NCI-H748 treated with DMSO at 0.1 percent for 48 hours (cell line): ENCODE data around the gene MT1M.

ENCODE experiments used
- DNase-seq: peaks from one replicate; lab custom pipeline; 2025; lab: John Stamatoyannopoulos, UW

Gene MT1M

DNA sequence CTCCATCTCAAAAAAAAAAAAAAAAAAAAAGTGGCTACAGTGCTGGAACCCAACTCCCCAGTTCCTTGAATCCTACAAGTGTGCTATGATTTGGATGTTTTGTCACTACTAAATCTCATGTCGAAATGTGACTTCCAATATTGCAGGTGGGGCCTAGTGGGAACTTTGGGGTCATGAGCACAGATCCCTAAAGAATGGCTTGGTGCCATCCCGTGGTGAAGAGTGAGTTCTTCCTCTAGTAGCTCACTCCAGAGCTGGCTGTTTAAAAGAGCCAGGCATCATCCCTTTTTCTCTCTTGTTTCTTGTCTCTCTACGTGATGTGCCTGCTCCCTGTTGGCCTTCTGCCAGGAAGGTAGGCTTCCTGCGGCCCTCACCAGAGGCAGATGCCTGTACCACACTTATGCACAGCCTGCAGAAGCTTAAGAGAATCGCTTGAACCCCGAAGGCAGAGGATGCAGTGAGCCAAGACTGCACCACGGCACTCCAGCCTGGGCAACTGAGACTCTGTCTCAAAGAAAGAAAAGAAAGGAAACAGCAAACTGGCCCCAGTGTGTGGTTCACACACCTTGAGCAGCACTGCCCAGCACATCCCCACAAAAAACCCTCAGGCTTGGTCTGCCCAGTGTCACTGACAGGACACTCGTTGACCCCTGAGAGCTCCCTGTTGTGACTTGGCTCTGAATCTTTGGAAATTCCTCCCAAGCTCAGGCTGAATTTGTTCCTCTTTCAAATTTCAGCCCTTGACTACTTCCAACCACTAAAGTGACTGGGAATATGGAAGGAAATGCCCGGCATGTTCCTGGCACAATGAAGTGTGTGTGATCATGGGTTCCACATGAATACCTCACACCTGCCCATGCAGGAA, 3.7 kb upstream of the MT1M start:
- no peak for DNase-seq

DNA sequence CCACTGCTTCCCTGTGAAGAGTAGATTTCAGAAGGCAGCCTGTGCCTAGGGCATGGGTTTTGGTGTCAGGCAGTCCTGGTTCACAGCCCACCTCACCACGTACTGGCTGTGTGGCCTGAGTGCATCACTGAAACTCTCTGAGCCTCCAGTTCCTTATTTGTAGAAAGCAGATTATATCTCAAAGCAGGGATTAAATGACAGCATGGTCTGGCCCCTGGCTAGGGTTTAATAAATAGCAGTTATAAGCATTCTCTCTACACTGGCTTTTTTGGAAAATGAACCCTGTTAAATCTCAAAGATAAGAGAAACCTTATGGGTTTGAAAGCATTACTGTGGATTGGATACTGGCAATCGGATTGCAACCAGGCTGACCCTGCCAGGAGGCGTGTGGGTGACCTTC, 2.9 kb upstream of the MT1M start:
- DNase-seq: no peak

DNA sequence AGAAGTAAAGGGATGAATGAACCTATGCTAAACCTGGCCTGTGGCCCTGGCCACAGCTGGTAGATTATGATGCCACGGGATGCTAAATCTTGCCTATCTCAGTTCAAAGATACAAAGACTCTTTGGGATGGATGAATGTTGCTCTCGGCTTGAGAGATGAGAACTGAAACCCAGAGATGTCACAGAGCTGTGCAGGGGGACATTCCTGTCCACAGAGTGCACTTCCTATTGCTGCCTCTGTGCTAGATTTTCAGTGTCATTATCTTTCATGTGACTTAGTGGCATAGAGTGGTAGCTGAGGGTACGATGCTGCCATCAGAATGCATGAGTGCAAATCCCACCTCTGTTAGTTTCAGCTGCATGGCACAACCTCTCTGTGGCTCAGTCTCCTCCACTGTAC, 2.3 kb upstream of the MT1M start:
- no peak for DNase-seq

DNA sequence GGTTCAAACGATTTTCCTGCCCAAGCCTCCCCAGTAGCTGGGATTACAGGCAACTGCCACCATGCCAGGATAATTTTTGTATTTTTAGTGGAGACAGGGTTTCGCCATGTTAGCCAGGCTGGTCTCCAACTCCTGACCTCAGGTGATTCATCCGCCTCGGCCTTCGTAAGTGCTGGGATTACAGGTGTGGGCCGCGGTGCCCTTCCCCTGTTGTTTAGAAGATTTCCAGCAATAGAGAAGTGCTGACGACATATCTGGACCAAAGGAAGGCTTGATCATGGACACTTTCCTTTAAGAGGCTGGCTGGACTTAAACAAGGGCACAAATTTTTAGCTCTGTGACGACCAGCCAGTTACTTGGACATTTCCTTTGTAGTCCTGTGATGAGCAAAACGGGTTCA, 1.3 kb upstream of the MT1M start:
- DNase-seq: no peak

DNA sequence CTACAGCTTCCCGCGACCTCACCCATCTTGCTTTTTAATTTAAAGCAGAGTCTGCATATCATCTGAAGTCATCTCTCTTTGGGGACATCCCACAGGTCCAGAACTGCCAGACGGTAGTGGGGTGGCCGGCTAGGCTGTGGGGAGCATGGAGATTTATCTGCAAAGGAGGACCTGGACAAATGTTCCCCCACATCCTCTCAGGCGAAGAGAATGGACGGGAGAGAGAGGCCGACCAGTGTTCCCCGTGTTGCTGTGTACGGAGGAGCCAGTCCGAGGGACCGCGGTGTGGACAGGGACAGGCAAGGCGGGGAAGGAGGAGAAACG, 665 bp upstream of the MT1M start:
- no peak for DNase-seq

DNA sequence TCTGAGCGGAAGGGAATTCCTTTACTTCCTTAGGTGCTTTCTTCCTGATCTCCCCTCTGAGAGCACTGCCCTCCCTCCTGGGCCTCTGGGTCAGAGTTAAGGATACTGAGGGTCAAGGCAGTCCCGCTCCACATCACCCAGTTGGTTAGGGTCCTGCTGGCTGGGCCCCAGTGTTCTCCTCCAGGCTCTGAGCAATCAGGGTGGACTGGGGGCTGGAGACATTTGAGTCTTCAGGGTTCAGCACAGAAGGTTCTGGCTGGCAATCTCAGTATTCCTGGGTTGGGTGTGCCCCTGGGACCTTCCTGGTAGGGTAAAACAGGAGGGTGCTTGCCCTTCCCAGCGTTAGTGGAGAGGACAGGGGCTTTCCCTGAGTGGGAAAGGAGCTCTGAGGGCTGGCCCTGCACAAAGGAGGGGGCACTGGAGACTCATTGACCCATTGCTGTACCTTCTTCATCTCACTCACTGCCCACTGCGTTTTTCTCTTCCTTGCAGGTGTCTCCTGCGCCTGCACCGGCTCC, 448 bp downstream of the MT1M start:
- DNase-seq: no peak

DNA sequence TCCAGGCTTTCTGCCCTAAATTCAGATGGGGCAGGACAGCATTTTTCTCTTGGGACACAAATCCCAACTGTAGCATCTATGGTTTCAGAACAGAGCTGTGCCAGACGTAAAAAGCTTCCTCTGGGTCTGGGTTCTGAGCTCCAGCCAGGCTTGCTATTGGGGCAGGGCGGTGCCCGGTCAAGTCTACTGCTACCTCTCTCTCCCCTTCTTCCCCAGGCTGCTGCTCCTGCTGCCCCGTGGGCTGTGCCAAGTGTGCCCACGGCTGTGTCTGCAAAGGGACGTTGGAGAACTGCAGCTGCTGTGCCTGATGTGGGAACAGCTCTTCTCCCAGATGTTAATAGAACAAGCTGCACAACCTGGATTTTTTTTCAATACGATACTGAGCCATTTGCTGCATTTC, 1.1 kb downstream of the MT1M start:
- DNase-seq: no peak

DNA sequence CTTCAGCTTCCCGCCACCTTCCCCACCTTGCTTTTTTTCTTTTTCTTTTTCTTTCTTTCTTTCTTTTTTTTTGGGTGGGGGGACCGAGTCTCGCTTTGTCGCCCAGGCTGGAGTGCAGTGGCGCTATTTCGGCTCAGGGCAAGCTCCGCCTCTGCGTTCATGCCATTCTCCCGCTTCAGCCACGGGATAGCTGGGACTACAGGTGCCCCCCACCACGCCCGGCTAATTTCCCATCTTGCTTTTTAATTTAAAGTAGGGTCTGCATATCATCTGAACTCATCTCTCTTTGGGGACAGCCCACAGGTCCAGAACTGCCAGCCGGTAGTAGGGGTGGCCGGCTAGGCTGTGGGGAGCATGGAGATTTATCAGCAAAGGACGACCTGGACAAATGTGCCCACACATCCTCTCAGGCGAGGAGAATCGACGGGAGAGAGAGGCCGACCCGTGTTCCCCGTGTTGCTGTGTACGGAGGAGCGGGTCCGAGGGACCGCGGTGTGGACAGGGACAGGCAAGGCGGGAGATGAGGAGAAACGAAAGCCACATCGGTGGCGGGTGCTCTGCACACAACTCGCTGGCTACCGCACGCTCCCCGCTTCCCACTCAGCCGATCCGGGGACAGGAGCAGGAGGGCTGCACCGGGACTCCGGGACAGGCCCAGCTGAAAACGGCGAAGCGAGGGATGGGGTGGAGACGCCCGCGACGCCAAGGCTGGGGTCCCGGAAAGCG, 2.4 kb downstream of the MT1M start:
- no peak for DNase-seq

DNA sequence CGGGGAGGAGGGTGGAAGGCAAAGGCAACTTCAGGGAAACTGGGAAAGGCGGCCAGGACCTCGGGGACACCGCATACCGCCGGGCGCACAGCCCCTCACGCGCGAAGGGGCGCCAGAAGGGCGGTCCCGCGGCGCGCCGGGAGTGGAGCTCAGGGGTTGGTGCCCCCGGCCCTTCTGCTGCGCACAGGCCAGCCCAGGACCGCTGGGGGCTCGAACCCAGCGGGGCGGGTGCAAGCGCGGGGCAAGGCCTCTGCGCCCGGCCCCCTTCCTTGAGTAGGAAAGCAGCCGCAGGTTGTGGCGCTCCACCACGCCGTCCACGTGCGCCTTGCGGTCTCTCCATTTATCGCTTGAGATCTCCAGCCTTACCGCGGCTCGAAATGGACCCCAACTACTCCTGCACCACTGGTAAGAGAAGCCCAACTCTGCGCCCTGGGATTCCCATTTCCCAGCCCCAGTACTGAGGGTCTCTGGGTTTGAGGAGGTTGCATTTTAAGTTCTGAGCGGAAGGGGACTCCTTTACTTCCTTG, 3.0 kb downstream of the MT1M start:
- no peak for DNase-seq

DNA sequence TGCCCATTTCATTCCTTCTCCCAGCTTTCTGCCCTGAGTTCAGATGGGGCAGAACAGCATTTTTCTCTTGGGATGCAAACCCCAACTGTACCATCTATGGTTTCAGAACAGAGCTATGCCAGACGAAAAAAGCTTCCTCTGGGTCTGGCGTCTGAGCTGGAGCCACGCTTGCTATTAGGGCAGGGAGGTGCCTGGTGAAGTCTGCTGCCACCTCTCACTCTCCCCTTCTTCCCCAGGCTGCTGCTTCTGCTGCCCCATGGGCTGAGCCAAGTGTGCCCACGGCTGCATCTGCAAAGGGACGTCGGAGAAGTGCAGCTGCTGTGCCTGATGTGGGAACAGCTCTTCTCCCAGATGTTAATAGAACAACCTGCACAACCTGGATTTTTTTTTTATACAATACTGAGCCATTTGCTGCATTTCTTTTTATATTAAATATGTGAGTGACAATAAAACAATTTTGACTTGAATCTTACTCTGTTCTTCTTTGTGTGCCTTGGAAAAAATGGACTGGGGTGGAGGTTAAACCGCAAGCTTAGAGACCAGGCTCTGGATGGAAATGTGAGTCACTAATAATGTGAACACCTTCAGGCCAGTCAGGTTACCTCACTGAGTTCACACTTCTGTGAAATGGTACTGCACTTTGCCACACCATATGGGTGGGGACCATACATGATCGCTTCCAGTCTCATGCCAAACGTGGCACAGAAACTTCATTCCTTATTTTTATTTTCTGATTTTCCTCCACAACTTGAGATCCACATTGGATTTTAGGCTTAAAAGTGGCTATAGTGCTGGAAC, 4.4 kb downstream of the MT1M start:
- DNase-seq: no peak

DNA sequence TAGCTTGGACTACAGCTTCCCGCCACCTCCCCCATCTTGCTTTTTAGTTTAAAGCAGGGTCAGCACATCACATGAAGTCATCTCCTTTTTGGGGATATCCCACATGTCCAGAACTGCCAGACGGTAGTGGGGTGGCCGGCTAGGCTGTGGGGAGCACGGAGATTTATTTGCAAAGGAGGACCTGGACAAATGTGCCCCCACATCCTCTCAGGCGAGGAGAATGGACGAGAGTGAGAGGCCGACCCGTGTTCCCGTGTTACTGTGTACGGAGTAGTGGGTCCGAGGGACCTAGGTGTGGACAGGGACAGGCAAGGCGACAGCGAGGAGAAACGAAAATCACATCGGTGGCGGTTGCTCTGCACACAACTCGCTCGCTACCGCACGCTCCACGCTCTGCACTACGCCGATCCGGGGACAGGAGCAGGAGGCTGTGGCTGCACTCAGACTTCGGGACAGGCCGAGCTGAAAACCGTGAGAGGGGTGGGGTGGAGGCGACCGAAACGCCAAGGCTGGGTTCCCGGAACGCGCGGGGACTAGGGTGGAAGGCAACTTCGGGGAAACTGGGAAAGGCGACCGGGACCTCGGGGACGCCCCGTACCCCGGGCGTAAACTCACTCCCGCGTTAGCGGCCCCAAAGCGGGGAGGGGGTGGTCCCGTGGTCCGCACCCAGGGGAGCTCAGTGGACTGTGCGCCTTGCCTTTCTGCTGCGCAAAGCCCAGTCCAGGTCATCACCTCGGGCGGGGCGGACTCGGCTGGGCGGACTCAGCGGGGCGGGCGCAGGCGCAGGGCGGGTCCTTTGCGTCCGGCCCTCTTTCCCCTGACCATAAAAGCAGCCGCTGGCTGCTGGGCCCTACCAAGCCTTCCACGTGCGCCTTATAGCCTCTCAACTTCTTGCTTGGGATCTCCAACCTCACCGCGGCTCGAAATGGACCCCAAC, 5.6 kb downstream of the MT1M start, which contains the start of gene MT1A:
Gene MT1A, plus strand, starts transcription at position 853 of the 937 bp plus-strand sequence. Its CDS starts 73 bp downstream, at position 926.
- no peak for DNase-seq

DNA sequence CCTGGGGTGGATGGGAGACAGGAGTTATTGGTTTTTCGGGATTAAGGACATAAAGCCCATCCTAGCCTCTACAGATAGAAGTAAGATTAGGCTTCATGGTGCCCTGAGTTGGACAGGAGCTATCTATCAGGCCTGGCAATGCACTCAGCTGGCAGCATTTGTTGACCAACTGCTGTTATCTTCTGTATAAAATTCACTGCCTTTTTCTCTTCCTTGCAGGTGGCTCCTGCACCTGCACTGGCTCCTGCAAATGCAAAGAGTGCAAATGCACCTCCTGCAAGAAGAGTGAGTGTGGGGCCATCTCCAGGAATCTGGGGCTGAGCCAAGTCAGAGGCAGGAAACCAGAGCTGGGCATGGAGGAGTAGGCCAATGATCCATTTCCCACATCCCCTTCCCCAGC, 6.6 kb downstream of the MT1M start:
- DNase-seq: no peak

DNA sequence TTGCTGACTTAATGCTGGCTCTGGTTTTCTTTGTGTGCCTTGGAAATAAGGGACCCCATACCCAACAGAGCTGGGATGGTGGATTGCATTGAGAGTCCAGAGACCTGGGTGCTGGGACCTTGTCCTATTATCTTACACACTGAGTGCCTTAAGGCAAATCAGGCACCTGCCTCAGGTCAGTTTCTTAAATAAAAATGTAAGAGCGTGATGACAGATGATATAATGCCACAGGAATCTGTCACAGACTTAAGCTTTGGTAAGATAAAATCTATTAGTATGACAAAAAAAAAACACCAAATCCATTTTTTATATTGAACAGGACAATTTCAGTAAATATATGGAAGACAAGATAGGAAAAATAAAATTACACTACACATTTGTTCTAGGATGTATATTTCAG, 7.6 kb downstream of the MT1M start:
- no peak for DNase-seq

DNA sequence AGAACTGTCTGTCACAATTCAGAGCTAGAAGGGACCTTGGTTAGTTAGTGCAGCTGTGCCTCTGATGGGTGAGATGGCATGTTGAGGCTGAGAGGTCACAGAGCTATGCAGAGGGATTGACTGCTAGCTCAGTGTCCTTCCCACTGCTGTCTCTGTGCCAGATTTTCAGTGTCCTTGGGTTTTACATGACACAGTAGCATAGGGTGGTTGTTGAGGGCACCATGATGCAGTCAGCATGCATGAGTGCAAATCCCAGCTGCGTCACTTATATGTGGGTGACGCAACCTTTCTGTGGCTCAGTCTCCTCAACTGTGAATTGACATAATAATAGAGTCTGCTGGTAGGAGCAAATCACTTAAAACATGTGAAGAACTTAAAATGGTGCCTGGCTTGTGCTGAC, 8.7 kb downstream of the MT1M start:
- DNase-seq: no peak

DNA sequence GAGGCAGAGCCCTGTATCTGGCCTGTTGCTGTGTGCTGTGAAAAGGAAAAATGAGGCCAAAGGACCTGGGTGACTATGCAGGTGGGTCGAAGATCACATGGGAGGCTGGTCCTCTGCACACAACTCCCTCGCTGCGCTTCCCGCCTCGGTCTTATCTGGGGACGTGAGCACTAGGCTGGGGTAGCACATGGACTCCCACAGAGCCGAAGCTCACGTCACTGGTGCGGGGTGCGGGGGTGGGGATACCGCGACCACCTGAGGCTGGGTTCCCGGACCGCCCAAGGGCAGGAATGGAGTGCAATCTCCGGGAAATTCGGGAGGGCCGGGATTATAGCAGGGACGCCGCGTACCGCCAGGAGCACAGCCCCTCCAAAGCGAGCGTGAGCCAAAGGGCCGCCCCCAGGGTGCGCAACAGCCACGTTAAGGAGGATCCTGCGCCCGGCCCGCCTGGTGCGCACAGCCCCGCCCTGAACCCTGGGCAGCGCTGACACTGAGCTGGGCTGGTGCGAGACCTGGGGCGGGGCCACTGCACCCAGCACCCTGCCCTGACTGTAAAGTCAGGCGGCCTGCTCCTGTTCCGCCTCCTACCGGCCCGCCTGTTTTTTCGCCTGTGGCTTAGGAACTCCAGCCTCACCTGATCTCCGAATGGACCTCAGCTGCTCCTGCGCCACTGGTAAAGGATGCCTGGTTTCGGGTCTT, 10.8 kb downstream of the MT1M start:
- DNase-seq: no peak

DNA sequence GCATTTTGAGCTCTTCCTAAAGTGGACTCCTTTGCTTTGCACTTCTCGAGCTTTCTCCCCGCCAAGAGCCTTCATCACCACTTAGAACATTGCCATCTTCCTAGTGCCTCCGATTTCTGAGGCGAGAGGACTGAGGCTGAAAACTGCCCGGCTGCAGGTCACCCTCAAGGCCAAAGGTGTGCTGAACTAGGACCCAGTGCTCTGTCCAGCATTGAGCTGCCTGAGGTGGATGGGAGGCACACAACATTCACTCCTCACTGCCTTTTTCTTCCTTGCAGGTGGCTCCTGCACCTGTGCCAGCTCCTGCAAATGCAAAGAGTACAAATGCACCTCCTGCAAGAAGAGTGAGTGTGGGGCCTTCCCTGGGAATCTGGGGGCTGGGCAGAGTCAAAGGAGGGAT, 11.4 kb downstream of the MT1M start:
- DNase-seq: no peak

DNA sequence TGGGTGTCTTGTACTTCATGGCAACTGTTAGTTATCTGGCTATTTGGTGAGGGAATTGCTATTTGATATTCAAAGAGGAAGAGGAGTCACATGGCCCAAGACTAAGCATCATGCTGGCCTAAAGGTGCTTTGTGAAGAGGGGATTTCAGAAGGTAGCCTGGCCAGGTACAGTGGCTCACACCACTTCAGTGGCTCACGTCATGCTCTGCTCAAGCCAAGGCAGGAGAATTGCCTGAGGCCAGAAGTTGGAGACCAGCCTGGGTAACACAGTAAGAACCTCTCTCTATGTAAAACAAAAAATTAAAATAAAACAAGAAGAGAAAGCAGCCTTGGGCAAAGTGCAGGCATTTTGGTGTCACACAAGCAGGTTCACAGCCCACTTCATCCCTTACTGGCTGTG, 12.9 kb downstream of the MT1M start:
- no peak for DNase-seq

DNA sequence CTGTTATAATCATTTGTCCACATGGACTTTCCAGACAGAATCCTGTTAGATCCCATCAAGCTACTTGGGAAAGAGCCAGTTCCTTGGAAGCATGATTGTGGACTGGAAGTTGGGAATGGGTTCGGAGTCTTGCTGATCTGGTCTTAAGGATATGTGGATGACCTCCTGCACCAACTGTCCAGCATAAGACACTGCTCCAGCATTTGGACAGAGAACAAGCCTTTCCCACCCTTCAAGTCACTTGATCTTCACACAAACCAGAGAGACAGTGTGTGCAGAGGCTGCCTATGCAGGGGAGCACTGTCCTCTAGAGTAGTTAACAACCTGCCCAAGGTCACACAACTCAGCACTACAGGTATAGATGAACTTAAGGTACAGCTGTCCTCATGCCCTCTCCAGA, 13.4 kb downstream of the MT1M start:
- DNase-seq: no peak

DNA sequence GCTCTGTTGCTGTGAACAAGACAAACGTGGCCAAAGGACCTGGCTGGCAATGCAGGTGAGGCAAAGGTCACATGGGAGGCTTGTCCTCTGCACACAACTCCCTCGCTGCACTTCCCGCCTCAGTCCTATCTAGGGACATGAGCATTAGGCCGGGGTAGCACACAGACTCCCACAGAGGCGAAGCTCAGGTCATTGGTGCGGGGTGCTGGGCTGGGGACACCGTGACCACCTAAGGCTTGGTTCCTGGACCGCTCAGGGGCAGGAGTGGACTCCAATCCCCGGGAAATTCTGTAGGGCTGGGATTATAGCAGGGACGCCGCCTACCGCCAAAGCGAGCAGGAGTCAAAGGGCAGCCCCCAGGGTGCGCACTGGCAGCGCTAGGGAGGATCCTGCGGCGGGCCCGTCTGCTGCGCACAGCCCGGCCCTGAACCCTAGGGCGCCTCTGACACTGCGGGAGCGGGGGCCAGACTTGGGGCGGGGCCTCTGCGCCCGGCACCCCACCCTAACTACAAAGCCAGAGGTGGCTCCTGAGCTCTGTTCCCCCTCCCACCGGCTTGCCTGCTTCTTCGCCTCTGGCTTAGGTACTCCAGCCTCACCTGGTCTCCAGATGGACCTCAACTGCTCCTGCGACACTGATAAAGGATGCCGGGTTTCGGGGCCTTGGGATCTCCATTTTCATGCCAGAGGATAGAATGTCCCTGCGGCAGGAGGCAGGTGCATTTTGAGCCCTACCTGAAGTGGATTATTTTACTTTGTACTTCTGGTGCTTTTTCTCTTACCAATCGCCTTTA, 15.4 kb downstream of the MT1M start:
- DNase-seq: no peak

DNA sequence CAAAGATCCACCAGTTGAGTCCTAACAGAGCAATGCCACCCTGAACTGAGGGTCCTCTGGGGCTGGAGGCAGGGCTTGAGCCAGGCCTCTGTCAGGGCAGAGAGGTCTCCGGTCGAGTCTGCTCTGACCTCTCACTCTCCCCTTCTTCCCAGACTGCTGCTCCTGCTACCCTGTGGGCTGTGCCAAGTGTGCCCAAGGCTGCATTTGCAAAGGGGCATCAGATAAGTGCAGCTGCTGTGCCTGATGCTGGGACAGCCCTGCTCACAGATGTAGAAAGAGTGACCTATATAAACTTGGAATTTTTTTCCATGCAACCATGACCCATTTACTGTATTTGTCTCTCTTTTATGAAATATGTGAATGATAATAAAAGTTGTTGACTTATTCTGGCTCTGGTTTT, 16.8 kb downstream of the MT1M start:
- no peak for DNase-seq
